Measurements from ENCODE around the gene IMP3.
"Not testable (repeated sequence)": the region's sequence is repeated elsewhere in the genome, so short reads cannot be mapped to it uniquely, and the experiment has no call there.

The IMP3 gene

GRCh38 chr15:75649848-75650247 lies 9.8 kb upstream of the IMP3 start:
- FAIRE-seq = no peak

DNA sequence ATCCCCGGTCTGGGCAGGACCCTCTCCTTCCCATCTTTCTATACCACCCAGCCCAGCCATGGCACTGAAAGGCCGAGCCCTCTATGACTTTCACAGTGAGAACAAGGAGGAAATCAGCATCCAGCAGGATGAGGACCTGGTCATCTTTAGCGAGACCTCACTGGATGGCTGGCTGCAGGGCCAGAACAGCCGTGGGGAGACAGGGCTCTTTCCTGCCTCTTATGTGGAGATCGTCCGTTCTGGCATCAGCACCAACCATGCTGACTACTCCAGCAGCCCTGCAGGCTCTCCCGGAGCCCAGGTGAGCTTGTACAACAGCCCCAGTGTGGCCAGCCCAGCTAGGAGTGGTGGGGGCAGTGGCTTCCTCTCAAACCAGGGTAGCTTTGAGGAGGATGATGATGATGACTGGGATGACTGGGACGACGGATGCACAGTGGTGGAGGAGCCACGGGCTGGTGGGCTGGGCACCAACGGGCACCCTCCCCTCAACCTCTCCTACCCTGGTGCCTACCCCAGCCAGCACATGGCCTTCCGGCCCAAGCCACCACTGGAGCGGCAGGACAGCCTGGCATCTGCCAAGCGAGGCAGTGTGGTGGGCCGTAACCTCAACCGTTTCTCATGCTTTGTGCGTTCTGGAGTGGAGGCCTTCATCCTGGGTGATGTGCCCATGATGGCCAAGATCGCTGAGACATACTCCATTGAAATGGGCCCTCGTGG lies 9.2 kb upstream of the IMP3 start:
- no peak for FAIRE-seq

- no peak for FAIRE-seq
These were observed 8.4 kb upstream of the IMP3 start for GRCh38 chr15:75648156-75649000.

DNA sequence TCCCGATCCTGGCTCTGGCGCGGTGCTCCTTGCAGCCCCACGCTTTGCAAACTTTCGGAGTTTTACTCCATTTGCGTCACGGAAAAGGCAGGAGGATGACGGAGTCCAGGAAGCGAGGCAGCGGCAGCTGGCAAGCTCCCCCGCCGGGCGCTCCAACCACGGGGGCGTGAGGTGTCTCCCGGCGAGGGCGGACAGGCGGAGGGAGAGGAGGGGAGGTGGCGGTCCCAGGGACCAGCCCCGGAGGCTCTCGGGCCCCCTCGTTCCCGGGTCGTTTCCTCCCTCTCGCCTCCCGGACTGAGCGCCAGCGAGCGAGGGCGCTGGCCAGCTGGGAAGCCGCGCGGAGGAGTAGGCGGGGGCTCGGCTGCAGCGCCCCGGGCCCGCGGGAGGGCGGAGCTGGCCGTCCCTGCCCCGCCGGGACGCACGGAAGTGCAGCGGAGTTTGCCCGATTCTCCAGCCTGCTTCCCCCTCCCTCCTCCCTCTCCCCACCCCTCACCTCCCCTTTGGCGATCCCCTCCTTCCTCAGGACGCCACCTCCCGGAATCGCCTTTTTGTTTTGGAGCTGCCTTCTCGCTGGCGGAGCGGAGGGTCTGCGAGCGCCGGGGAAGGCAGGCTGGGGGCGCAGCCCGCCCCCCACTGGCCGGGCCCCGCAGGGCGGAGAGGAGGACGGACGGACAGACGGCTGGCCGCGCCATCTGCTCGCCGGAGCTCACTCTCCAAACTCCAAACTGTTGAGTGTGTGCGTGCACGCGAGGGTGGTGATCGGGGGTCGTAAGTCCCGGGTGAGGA lies 7.5 kb upstream of the IMP3 start, which contains the start of gene SNX33:
SNX33 (plus strand) TSS at position 543 of the 786 bp plus-strand sequence. CDS start 1,191 bp downstream, outside the sequence.
- FAIRE-seq = no peak

DNA sequence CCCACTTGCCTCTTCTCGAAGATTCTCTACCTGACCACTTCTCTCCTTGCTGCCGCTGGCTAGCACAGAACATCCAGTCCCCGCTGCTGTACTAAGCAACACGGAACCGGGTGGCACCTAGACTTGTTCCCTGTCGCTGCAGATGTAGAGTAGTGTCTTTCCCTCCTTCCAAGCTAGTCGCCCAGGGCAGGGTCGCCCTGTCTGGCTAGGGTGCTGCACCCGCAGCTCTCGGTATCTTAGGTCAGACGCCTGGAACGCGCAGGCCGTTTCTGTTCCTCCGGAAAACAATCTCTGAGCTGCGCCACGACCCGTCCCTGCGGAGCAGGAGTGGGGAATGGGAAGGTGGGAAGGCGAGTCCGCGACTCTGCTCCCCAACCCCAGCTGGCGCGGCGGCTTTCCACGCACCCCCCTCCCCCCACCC lies 6.9 kb upstream of the IMP3 start:
- FAIRE-seq = no peak

- FAIRE-seq = no peak
These were observed 6.3 kb upstream of the IMP3 start for GRCh38 chr15:75646112-75646943.

GRCh38 chr15:75644376-75644775 lies 4.4 kb upstream of the IMP3 start:
- FAIRE-seq = no peak

DNA sequence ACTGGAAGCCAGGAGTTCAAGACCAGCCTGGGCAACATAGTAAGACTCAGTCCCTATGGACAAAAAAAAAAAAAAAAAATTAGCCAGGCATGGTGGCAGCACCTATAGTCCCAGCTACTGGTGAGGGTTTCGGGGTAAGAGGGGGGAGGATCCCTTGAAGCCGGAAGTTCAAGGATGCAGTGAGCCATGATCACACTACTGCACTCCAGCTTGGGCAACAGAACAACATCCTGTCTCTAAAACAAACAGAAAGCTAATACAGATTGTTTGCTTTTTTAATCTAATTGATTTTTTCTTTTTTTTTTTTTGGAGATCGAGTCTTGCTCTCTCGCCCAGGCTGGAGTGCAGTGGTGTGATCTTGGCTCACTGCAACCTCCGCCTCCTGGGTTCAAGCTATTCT lies 1.6 kb upstream of the IMP3 start:
- FAIRE-seq = no peak

- FAIRE-seq = no peak
These were observed 1.1 kb upstream of the IMP3 start for GRCh38 chr15:75641179-75641503.

- FAIRE-seq = peak; percentile 48
These were observed 607 bp upstream of the IMP3 start for GRCh38 chr15:75640483-75641178.

GRCh38 chr15:75639191-75639708 lies 774 bp downstream of the IMP3 start:
- no peak for FAIRE-seq

- FAIRE-seq = no peak
These were observed 2.6 kb downstream of the IMP3 start for GRCh38 chr15:75637245-75638009.

- FAIRE-seq = no peak
These were observed 4.0 kb downstream of the IMP3 start for GRCh38 chr15:75636026-75636425.

- FAIRE-seq = not testable (repeated sequence)
These were observed 6.1 kb downstream of the IMP3 start for GRCh38 chr15:75633922-75634321.

- FAIRE-seq = no peak
These were observed 8.1 kb downstream of the IMP3 start for GRCh38 chr15:75631935-75632334.

GRCh38 chr15:75625542-75626347 lies 14.3 kb downstream of the IMP3 start, which contains the start of gene SNUPN:
Gene SNUPN, minus strand, starts transcription at chr15:75625725. Its CDS starts 4,674 bp downstream, at chr15:75621051.
- FAIRE-seq = peak; percentile 91

GRCh38 chr15:75622505-75622904 lies 17.5 kb downstream of the IMP3 start:
- no peak for FAIRE-seq

GRCh38 chr15:75620841-75621391 lies 19.1 kb downstream of the IMP3 start:
- peak; percentile 37 for FAIRE-seq

DNA sequence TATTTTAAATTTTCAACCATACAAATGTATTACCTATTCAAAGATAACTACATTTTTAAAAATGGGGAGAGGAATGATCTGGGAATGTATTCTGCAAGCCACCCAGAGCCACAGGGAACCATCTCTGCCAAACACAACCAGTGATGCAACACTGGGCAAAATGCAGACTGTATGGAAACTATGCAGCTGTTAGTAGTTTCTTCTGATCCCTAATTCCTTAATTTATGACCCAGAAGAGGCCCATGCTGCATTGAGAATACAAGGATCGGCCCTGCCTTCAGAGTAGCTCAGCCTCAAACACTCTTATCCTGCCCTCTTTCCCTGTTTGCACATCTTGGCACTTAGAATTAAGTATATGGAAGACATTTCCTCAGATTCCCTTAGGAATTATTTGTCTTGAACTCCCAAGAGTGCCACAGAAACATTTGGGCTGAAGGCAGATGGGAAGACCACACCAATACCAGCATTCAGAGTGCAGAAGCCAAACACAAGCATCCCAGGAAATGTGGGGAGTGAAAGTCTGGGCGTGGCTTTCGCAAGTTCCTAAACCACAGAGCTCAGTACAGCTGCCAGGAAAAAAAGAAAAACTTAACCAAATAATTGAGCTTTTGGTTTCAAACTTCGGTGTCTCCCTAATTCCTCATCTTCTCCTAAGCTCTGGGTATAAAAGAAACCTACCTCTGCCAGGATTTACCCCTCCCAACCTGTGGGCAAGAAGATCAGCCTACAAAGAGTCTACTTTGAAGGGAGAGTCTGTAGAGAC lies 19.8 kb downstream of the IMP3 start:
- FAIRE-seq = no peak

Measured in G401.6 (cell line).